ENCODE results near the gene CFAP61.

CFAP61 gene

GRCh38 chr20:20037960-20038359, 14.4 kb upstream of the CFAP61 start:
- DNase-seq, result no peak

GRCh38 chr20:20038586-20038985, 13.7 kb upstream of the CFAP61 start:
- DNase-seq, result no peak

GRCh38 chr20:20039752-20040387, 12.5 kb upstream of the CFAP61 start:
- DNase-seq, result no peak

- no peak for DNase-seq
Observed at GRCh38 chr20:20051767-20052073, 612 bp upstream of the CFAP61 start.

GRCh38 chr20:20060234-20060998, 8.1 kb downstream of the CFAP61 start:
- no peak for DNase-seq

GRCh38 chr20:20063941-20064702, 11.8 kb downstream of the CFAP61 start:
- no peak for DNase-seq

- DNase-seq, result no peak
Observed at GRCh38 chr20:20065361-20065760, 13.0 kb downstream of the CFAP61 start.

GRCh38 chr20:20070871-20071726, 18.8 kb downstream of the CFAP61 start:
- DNase-seq, result no peak

- DNase-seq, result no peak
Observed at GRCh38 chr20:20073801-20074371, 21.6 kb downstream of the CFAP61 start.

GRCh38 chr20:20075032-20075431, 22.7 kb downstream of the CFAP61 start:
- DNase-seq, result no peak

GRCh38 chr20:20076297-20077065, 24.1 kb downstream of the CFAP61 start:
- no peak for DNase-seq

GRCh38 chr20:20078041-20078440, 25.7 kb downstream of the CFAP61 start:
- no peak for DNase-seq

- DNase-seq, result no peak
Observed at GRCh38 chr20:20079102-20079784, 26.9 kb downstream of the CFAP61 start.

GRCh38 chr20:20083807-20084206, 31.5 kb downstream of the CFAP61 start:
- DNase-seq, result no peak

- no peak for DNase-seq
Observed at GRCh38 chr20:20084296-20084752, 32.0 kb downstream of the CFAP61 start.

- DNase-seq, result no peak
Observed at GRCh38 chr20:20085071-20085470, 32.7 kb downstream of the CFAP61 start.

- DNase-seq, result no peak
Observed at GRCh38 chr20:20085812-20086211, 33.5 kb downstream of the CFAP61 start.

GRCh38 chr20:20089018-20089417, 36.7 kb downstream of the CFAP61 start:
- DNase-seq, result no peak

- DNase-seq, result no peak
Observed at GRCh38 chr20:20089939-20090338, 37.6 kb downstream of the CFAP61 start.

- DNase-seq, result no peak
Observed at GRCh38 chr20:20092827-20093226, 40.5 kb downstream of the CFAP61 start.

- DNase-seq, result no peak
Observed at GRCh38 chr20:20094410-20094809, 42.1 kb downstream of the CFAP61 start.
